Tibial nerve (tissue), 3 donors: Measurements from ENCODE around the gene CCNA1.

ENCODE experiments used
- POLR2A ChIP-seq, 2 donors: fragments of 450-650 bp; IDR thresholded peaks; one replicate each; pipeline ENCODE4 v1.6.1; 2017; ENCODE audit warnings: antibody characterized with exemption in 2 of 2, mild to moderate bottlenecking in 2 of 2, moderate library complexity in 2 of 2
- TF ChIP-seq, protein P1 (sequence below), 5 experiments: fragments of 200-600 bp in 3 of 5; fragments of 450-650 bp in 2 of 5; sonication (generic) in 3 of 5; IDR thresholded peaks; one replicate each; pipeline ENCODE4 v1.5.1; 2016 to 2019; ENCODE audit warnings: antibody characterized with exemption in 5 of 5, mild to moderate bottlenecking in 3 of 5, moderate library complexity in 2 of 5

DNA sequence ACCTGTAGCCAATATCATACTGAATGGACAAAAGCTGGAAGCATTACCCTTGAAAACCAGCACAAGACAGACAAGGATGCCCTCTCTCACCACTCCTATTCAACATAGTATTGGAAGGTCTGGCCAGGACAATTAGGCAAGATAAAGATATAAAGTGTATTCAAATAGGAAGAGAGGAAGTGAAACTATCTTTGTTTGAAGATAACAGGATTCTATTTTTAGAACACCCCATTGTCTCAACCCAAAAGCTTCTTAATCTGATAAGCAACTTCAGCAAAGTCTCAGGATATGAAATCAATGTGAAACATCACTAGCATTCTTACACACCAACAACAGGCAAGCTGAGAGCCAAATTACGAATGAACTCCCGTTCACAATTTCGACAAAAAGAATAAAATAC, 17.8 kb upstream of the CCNA1 start:
- TF ChIP-seq, protein P1, sequence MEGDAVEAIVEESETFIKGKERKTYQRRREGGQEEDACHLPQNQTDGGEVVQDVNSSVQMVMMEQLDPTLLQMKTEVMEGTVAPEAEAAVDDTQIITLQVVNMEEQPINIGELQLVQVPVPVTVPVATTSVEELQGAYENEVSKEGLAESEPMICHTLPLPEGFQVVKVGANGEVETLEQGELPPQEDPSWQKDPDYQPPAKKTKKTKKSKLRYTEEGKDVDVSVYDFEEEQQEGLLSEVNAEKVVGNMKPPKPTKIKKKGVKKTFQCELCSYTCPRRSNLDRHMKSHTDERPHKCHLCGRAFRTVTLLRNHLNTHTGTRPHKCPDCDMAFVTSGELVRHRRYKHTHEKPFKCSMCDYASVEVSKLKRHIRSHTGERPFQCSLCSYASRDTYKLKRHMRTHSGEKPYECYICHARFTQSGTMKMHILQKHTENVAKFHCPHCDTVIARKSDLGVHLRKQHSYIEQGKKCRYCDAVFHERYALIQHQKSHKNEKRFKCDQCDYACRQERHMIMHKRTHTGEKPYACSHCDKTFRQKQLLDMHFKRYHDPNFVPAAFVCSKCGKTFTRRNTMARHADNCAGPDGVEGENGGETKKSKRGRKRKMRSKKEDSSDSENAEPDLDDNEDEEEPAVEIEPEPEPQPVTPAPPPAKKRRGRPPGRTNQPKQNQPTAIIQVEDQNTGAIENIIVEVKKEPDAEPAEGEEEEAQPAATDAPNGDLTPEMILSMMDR (IDR thresholded peaks at IDR 0.05), result no peak
- TF ChIP-seq POLR2A (IDR thresholded peaks at IDR 0.05), result no peak
